ENCODE results near the gene SUSD4.
"Not testable (repeated sequence)": the region's sequence is repeated elsewhere in the genome, so short reads cannot be mapped to it uniquely, and the experiment has no call there.

The SUSD4 gene, protein sequence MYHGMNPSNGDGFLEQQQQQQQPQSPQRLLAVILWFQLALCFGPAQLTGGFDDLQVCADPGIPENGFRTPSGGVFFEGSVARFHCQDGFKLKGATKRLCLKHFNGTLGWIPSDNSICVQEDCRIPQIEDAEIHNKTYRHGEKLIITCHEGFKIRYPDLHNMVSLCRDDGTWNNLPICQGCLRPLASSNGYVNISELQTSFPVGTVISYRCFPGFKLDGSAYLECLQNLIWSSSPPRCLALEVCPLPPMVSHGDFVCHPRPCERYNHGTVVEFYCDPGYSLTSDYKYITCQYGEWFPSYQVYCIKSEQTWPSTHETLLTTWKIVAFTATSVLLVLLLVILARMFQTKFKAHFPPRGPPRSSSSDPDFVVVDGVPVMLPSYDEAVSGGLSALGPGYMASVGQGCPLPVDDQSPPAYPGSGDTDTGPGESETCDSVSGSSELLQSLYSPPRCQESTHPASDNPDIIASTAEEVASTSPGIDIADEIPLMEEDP

DNA sequence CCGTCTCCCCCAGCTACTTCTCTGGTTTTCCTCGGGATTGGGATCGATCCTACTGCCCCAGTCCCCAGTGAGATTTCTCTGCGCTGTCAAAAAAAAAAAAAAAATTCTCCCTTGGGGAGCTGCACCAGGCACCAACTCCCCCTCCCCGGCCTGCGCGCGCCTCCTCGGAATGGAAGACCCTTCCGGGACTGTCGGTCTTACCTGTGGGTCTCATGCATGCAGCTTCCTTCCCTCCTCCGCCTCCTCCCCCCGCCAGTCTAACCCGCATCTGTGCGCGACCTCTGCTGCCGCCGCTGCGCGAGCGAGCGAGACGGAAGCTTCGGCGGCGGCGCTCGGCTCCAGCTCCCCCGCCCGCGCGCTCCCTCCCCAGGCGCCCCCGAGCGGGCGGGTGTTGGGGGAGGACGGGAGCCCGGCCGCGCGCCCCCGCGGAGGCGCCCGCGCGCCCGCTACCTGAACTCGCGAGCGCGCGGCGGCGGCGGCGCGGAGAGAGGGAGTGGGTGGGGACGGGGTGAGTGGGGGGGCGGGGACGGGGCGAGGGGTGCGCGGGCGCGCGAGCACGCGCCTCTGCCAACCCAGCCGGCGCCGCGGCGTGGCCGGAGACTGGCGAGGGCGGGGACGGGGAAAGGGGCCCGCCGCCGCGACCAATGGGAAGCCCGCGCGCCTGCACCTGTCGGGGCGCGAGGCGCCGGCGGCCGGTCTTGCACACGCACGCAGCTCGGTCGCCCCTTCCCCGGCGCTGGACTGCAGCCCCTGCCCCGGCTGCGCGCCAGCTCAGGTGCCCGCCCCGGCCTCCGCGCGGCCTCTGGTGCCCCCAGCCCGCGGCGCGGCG is at the start of gene SUSD4:
Gene SUSD4 (minus strand): TSS at position 321 of the 829 bp plus-strand sequence. CDS start 751 bp downstream, outside the sequence.
- peak; percentile 53 for DNase-seq (ENCODE audit: low spot score)

- no peak for DNase-seq (ENCODE audit: low spot score)
Observed at GRCh38 chr1:223413216-223413615, 49.2 kb upstream of the SUSD4 start.

DNA sequence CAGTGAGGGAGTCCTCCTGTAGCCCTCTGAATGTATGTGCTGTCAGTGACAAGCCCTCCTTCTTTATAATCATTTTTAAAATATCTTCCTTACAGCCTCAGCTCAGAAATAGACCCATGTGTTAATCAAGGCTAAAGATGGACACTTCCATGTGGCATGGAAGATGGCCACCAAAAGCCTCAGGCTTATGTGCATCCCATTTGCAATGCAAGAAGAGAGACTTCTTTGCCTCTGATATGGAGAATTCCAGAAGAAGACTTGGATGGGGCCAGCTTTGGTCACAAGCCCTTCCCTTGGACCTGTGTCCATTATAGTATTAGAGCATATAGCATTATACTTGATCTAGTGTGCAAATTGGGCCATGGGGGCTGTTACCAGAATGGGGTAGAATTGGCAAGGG is 47.7 kb upstream of the SUSD4 start:
- no peak for DNase-seq (ENCODE audit: low spot score)

DNA sequence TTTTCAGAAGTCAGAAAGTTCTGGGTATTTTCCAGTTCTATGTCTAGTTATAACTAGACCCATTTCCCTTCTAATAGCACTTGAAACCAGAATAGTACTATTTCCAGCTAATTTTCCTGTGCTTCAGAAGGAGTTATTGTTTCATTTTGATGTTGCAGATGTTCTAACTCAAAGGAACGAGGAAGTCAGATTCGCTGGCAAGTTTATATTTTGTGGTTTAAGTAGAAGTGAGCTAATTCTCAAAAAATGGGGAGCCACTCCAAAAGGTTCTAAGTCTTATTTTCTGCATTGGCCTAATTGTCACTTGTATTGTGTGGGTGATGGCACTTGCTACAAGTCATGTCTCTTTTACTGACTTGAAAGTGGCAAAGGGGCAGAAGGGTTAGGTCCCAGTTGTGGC is 47.3 kb upstream of the SUSD4 start:
- no peak for DNase-seq (ENCODE audit: low spot score)

- DNase-seq (ENCODE audit: low spot score) = no peak
Observed at GRCh38 chr1:223410036-223410435, 46.1 kb upstream of the SUSD4 start.

DNA sequence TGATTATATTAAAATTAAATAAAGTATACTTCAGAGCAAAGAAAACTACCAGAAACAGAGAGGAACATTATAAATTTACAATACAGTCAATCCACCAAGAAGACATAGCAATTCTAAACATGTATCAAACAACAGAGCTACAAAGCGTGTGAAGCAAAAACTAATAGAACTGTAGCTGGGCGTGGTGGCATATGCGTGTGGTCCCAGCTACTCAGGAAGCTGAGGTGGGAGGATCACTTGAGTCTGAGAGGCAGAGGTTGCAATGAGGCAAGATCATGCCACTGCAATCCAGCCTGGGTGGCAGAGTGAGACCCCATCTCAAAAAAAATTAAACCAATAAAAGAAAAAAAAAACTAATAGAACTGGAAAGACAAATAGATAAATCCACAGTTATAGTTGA is 41.5 kb upstream of the SUSD4 start:
- no peak for DNase-seq (ENCODE audit: low spot score)

- no peak for DNase-seq (ENCODE audit: low spot score)
Observed at GRCh38 chr1:223403184-223403815, 39.3 kb upstream of the SUSD4 start.

DNA sequence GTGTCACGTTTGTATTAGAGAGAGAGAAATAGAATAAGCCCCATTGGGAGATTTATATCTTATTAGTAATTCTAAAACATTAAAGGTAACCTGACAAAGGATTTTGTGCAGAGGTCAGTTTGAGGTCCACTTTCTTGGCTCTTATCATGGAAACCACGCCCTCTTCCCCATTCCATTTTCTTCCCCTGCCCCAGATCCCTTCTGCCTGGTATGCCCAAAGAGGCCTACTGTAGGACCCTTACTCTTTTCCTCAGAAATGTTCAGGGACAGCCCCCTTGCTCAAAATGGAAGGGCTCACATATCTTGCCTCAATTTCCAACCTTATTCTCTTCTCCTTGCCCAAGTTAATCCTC is 38.8 kb upstream of the SUSD4 start:
- no peak for DNase-seq (ENCODE audit: low spot score)

GRCh38 chr1:223401873-223402789 is 38.2 kb upstream of the SUSD4 start:
- DNase-seq (ENCODE audit: low spot score) = no peak

- DNase-seq (ENCODE audit: low spot score) = not testable (repeated sequence)
Observed at GRCh38 chr1:223399393-223399792, 35.4 kb upstream of the SUSD4 start.

GRCh38 chr1:223394706-223395105 is 30.7 kb upstream of the SUSD4 start:
- no peak for DNase-seq (ENCODE audit: low spot score)

GRCh38 chr1:223394242-223394641 is 30.3 kb upstream of the SUSD4 start:
- no peak for DNase-seq (ENCODE audit: low spot score)

DNA sequence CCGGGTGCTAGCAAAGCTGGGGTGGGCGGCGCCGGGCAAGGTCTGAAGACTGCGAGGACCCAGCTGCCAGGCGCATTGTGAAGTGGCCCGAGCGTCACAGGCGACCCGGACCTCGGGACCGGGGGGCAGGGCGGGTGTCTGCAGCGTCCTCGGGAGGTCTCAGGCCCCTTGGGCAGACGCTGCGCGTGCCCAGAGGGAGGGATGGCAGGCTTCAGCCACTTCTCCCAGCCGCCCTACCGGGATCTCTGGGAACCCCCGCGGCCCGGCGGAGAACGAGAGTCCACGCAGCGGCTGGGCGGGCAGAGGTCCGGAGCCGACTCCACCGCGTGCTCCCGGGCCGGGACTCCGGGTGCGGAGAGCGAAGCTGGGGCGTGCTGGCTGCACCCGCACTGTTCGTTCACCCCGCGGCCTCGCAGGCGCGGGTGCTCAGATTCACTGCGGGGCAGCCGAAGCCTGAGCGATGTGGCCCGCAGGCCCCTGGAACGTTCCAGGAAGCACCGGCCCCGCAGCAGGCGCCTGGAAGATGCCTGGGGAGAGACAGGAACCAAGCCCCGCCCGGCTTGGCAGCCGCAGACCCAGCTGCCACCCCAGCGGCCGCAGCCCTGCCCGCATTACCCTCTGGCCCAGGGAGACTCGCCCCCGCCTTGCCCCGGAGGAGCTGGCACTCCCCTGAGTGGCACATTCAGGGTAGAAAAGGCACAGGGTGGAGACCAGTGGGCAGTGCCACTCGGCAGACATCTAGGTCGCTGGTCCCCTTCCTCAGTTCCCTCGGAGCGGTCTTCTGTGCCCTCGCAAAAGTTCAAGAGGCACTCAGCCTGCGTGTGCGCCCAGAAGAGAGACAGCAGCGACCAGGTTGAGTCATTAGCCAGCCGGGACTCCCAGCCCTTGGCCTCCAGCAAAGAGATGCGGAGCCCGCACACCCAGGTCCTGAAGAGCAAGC is 29.6 kb upstream of the SUSD4 start, which contains the start of gene CCDC185:
Gene CCDC185 (plus strand): TSS at position 141 of the 940 bp plus-strand sequence. CDS start 61 bp downstream, at position 202.
- DNase-seq (ENCODE audit: low spot score) = no peak

DNA sequence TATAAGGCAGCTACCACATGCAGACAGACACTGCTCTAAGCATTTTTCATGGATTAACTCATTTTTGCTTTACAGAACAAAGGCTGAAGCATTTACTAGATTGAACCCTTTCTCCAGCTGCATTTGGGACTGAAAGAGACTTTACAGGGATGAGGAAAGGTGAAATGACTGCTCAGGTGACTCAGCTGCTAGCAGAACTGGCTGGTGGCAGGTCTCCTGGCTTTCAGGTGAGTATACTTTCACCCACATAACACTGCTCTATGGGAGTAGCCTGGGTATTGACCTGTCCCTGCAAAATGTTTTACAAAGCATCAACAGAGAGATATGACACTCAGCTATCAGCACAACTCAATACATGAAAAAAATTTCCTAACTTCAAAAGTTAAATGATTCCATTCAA is 26.6 kb upstream of the SUSD4 start:
- DNase-seq (ENCODE audit: low spot score) = no peak

GRCh38 chr1:223386013-223386412 is 22.0 kb upstream of the SUSD4 start:
- DNase-seq (ENCODE audit: low spot score) = no peak

DNA sequence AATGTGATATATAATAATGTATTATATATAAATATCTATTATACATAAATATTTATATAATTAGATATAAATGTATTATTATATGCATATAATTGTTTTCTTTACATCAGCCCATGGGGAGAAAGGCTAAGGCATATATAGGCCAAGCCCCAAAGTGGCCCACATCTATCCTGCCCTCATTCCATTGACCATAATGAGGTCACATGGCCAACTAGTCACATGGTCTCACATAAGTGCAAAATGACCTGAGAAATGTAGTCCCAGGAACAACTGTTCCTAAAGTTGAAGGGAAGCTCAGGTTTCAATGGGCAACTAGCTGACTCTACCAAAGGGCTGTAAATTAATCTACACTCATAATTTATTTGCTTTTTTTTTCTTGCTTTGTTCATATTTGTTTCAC is 14.8 kb upstream of the SUSD4 start:
- no peak for DNase-seq (ENCODE audit: low spot score)

DNA sequence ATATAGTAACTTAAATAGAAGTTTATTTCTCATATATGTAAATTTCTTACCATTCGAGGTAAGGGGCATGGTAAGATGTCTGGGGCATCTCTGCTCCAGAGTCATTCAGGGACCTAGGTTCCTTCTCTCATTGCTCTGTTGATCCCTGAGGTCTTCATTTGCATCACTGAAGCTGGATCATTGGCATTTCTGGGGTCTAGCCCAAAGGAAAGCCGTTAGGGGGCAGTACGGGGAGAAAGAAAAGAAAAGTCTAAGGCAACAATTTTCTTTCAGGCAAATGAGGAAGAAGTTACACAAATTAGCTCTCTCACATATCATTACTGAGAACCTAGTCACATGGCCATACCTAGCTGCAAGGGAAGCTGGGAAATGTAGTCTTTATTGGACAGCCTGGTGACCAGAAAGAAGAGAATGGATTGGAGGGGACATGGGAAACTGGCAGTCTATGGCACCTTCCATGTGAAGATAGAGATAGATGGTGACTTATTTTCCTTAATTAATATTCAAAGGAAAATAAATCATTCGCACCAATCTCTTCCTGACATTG is 10.2 kb upstream of the SUSD4 start:
- DNase-seq (ENCODE audit: low spot score) = no peak

GRCh38 chr1:223364685-223365382 is 858 bp upstream of the SUSD4 start:
- no peak for DNase-seq (ENCODE audit: low spot score)
